Karpas-422 (cell line): ENCODE results near the gene CRISPLD2. TPM values are rescaled to one million over a fixed set of nuclear protein-coding genes. Genes with fewer than 3 reads are reported as not detected.
"Not testable (repeated sequence)": the region's sequence is repeated elsewhere in the genome, so short reads cannot be mapped to it uniquely, and the experiment has no call there.

ENCODE experiments used
- DNase-seq: peaks from one replicate; pipeline ENCODE4 v3.0.0-alpha.2; 2015
- H2AFZ ChIP-seq: fragments of 200-600 bp; sonication (generic); 2 replicates; pipeline ENCODE4 v1.6.1; 2014; ENCODE audit warnings: antibody characterized with exemption, low read length, mixed read lengths
- H3K27ac ChIP-seq: fragments of 200-600 bp; sonication (generic); 2 replicates; pipeline ENCODE4 v1.5.1; 2014; ENCODE audit warnings: mild to moderate bottlenecking, low read length, moderate library complexity
- H3K27me3 ChIP-seq: fragments of 200-600 bp; sonication (generic); 2 replicates; pipeline ENCODE4 v1.6.1; 2014; ENCODE audit warnings: low read length, mixed read lengths
- H3K36me3 ChIP-seq: fragments of 200-600 bp; sonication (generic); 2 replicates; pipeline ENCODE4 v1.6.1; 2014; ENCODE audit warnings: low read length, mixed read lengths; ENCODE audit not compliant: insufficient read depth
- H3K4me1 ChIP-seq: fragments of 200-600 bp; sonication (generic); 2 replicates; pipeline ENCODE4 v1.6.1; 2014; ENCODE audit warnings: mild to moderate bottlenecking, low read length, mixed read lengths
- H3K4me2 ChIP-seq: fragments of 200-600 bp; sonication (generic); 2 replicates; pipeline ENCODE4 v1.6.1; 2014; ENCODE audit warnings: low read length, low read depth, mild to moderate bottlenecking; ENCODE audit not compliant: poor library complexity, severe bottlenecking
- H3K4me3 ChIP-seq: fragments of 200-600 bp; sonication (generic); 2 replicates; pipeline ENCODE4 v1.5.1; 2014; ENCODE audit warnings: mild to moderate bottlenecking, antibody characterized with exemption, low read length, mixed read lengths
- H3K79me2 ChIP-seq: fragments of 200-600 bp; sonication (generic); 2 replicates; pipeline ENCODE4 v1.6.1; 2014; ENCODE audit warnings: mild to moderate bottlenecking, low read length, mixed read lengths
- H3K9ac ChIP-seq: fragments of 200-600 bp; sonication (generic); 2 replicates; pipeline ENCODE4 v1.6.0; 2014; ENCODE audit warnings: low read length
- H3K9me2 ChIP-seq: fragments of 200-600 bp; sonication (generic), shearing (Covaris generic); replicated peaks from 2 replicates; pipeline ENCODE4 v1.6.0; 2014; ENCODE audit warnings: mild to moderate bottlenecking, low read length, moderate library complexity; ENCODE audit not compliant: insufficient read depth
- H3K9me3 ChIP-seq: fragments of 300-700, 200-600 bp; sonication (generic); 2 replicates; pipeline ENCODE4 v1.6.1; 2014; ENCODE audit warnings: low read length, mixed read lengths
- H4K20me1 ChIP-seq: fragments of 200-600 bp; sonication (generic); 2 replicates; pipeline ENCODE4 v1.6.1; 2014; ENCODE audit warnings: mild to moderate bottlenecking, antibody characterized with exemption, low read length, low read depth; ENCODE audit not compliant: insufficient read depth
- total RNA-seq: library from RNA; depleted of rRNA; stranded (reverse); fragments of >200 nt; shearing (Covaris generic); gene quantifications from 2 replicates; pipeline ENCODE4 v1.2.3, GENCODE V29; 2014; ENCODE audit warnings: low replicate concordance

CRISPLD2 gene
- total RNA-seq, 1 experiment from 2014 or later, result not detected

GRCh38 chr16:84931506-84931905 lies 111.7 kb downstream of the CRISPLD2 start:
- Histone ChIP-seq H3K79me2 (no peaks in the 10 kb centered on the region), H4K20me1 (no peaks in the 10 kb centered on the region), H2AFZ (no peak overlapping the region), H3K9me3 (no peaks in the 10 kb centered on the region), H3K4me2 (no peak overlapping the region), H3K36me3 (no peaks in the 10 kb centered on the region), H3K27me3 (no peaks in the 10 kb centered on the region), H3K27ac (no peak overlapping the region), H3K9me2 (no peaks in the 10 kb centered on the region), H3K4me3 (no peak overlapping the region), H3K4me1 (no peaks in the 10 kb centered on the region), H3K9ac (no peak overlapping the region)
- no peak for DNase-seq

- Histone ChIP-seq H3K9me2 (no peaks in the 10 kb centered on the region), H3K79me2 (no peaks in the 10 kb centered on the region), H3K27me3 (no peaks in the 10 kb centered on the region), H4K20me1 (no peaks in the 10 kb centered on the region), H3K4me3 (no peak overlapping the region), H2AFZ (no peak overlapping the region), H3K36me3 (no peaks in the 10 kb centered on the region), H3K27ac (no peak overlapping the region), H3K4me1 (no peaks in the 10 kb centered on the region), H3K4me2 (no peak overlapping the region), H3K9me3 (no peaks in the 10 kb centered on the region), H3K9ac (no peak overlapping the region)
- DNase-seq, result no peak
Observed at GRCh38 chr16:84932681-84933080, 112.9 kb downstream of the CRISPLD2 start.

DNA sequence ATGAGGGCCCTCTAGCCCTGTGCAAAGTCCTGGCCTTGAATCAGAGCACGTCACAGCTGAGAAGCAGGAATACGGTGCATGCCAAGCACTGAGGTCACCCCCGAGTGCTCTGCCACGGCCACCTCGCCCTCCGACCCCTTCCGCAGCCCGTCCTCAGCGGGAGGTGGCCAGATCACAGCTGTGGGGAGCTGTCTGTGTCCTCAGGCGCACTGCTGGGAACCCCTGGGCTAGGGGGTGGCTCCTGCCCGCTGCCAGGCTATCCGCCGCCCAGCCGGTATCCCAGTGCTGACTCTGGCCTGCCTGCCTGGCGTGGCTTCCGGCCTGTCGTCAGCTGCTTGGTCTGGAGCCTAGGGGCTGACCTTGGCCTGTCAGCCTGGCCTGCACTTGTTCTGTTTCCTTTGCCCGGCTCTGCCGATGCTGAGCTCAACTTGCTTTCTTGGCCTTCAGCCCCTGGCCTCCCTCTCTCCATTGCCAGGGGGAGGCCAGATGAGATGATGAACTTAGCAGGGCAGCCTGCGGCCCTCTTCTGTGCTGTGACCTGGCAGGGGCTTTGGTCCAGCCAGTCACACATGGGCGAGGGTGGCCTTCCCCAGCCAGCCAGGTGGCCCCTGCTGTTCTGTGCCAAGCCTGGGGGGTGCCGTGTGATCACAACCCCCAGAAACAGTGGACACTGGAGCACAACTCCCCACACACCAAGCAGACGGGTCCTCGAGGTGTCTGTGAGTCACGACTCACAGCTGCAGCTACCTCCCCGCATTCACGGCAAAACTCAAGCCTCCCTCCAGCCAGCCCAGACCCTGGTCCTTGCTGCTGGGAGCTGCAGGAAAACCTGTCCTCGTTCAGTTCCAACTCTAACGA lies 114.2 kb downstream of the CRISPLD2 start:
- Histone ChIP-seq H3K9ac (no peak overlapping the region), H3K4me2 (no peak overlapping the region), H4K20me1 (no peaks in the 10 kb centered on the region), H2AFZ (no peak overlapping the region), H3K27me3 (no peaks in the 10 kb centered on the region), H3K79me2 (no peaks in the 10 kb centered on the region), H3K36me3 (no peaks in the 10 kb centered on the region), H3K27ac (no peak overlapping the region), H3K9me3 (no peaks in the 10 kb centered on the region), H3K4me1 (no peaks in the 10 kb centered on the region), H3K9me2 (no peaks in the 10 kb centered on the region), H3K4me3 (no peak overlapping the region)
- no peak for DNase-seq

DNA sequence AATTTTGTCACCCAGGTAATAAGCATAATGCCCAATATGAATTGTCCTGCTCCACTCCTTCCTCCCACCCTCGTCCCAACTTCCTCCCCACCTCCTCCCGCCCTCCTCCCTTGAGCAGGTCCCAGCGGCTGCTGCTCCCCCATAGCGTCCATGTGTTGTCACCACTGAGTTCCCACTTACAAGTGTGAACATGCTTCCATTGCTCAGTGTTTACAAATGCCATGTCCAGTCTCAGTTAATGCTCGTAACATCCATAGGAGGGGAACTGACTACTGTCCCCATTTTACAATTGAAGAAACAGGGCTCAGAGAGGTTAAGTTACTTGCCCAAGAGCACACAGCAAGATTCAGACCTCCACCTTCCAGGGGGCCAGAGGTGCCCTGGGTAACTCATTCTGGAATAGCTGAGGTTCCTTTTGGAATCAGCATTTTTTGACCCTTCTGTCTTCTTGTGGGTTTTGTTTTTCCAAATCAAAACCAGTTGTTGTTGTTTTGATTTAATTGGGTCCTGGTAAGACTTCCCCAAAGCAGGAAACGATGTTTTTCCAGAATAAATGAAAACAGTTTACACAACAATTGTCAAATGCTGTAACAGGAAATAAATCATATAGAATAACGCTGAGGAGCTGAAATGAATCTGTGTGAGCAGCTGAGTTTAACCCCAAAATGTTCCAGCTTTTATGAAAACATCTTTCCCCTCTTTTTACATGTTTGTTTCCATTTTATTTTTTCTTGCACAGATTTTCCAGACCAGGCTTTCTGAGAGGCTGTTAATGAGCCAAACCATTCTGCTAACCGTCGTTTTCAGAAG lies 117.6 kb downstream of the CRISPLD2 start:
- Histone ChIP-seq H3K9me3 (no peaks in the 10 kb centered on the region), H3K27me3 (no peaks in the 10 kb centered on the region), H3K9me2 (no peaks in the 10 kb centered on the region), H3K4me3 (no peak overlapping the region), H4K20me1 (no peaks in the 10 kb centered on the region), H3K4me1 (no peaks in the 10 kb centered on the region), H3K4me2 (no peak overlapping the region), H3K79me2 (no peaks in the 10 kb centered on the region), H3K9ac (no peak overlapping the region), H3K27ac (no peak overlapping the region), H3K36me3 (no peaks in the 10 kb centered on the region), H2AFZ (no peak overlapping the region)
- no peak for DNase-seq

GRCh38 chr16:84938616-84939015 lies 118.8 kb downstream of the CRISPLD2 start:
- not testable (repeated sequence) for H3K27ac ChIP-seq, H3K9ac ChIP-seq, H3K9me2 ChIP-seq, DNase-seq, H3K4me2 ChIP-seq, H2AFZ ChIP-seq, H3K36me3 ChIP-seq, H3K79me2 ChIP-seq, H3K4me3 ChIP-seq, H3K27me3 ChIP-seq, H3K9me3 ChIP-seq, H4K20me1 ChIP-seq, H3K4me1 ChIP-seq

DNA sequence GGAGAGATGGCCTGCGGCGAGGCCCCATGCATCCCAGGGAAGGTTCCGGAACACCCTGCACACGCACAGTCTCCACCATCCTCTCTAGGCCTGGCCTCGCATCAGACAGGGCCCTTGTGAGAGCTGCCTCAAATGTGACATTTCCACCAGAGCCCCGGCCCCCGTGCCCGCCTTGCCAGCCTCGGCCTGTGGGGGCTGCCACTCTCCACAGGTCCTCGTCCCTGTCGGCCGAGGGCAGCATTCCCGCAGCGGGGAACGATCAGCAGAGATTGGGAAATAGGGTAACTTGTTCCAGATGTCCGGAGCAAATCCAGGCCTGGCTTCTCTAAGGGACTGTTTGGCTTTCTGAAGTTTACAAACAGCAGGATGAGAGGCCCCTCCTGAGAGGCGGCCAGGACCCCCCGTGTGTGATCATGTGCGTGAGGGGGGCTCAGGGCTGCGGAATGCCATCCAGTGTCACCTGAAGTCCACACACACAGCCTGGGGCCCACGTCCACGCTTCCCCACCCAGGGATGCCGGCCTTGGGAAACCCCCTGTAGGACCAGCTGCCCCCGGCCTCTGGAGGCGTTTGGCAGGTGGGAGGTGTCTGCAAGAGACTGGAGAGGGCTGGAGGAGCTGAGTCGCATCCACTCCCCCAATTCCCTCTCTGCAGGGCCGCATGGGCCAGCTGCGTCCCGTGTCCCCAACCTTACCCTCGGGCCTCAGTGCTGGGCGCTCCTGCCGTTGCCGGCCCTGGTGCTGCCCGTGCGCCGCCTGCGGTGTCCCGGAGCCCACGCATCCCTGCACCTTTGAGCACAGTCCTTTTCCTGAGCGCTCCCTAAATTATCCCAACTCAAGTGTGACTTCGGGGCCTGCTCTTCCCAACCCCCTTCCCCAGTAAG lies 121.1 kb downstream of the CRISPLD2 start:
- no peak for DNase-seq

GRCh38 chr16:84941921-84942320 lies 122.1 kb downstream of the CRISPLD2 start:
- no peaks in the 10 kb centered on the region for H3K36me3 ChIP-seq
- no peak overlapping the region for H3K4me2 ChIP-seq
- H4K20me1 ChIP-seq, result no peaks in the 10 kb centered on the region
- no peak overlapping the region for H3K9ac ChIP-seq
- no peaks in the 10 kb centered on the region for H3K9me2 ChIP-seq
- no peaks in the 10 kb centered on the region for H3K27me3 ChIP-seq
- no peaks in the 10 kb centered on the region for H3K9me3 ChIP-seq
- H3K27ac ChIP-seq, result no peak overlapping the region
- no peak overlapping the region for H2AFZ ChIP-seq
- no peak for DNase-seq
- no peaks in the 10 kb centered on the region for H3K79me2 ChIP-seq
- no peaks in the 10 kb centered on the region for H3K4me1 ChIP-seq
- no peak overlapping the region for H3K4me3 ChIP-seq

More for the DNA sequence above, 121.1 kb downstream of the CRISPLD2 start:
- H2AFZ ChIP-seq, result no peak overlapping the region
- no peaks in the 10 kb centered on the region for H3K27me3 ChIP-seq
- H4K20me1 ChIP-seq, result no peaks in the 10 kb centered on the region
- no peaks in the 10 kb centered on the region for H3K36me3 ChIP-seq
- H3K4me1 ChIP-seq, result no peaks in the 10 kb centered on the region
- H3K9me3 ChIP-seq, result no peaks in the 10 kb centered on the region
- no peak overlapping the region for H3K27ac ChIP-seq
- no peak overlapping the region for H3K9ac ChIP-seq
- no peak overlapping the region for H3K4me3 ChIP-seq
- no peak overlapping the region for H3K4me2 ChIP-seq
- no peaks in the 10 kb centered on the region for H3K79me2 ChIP-seq
- no peaks in the 10 kb centered on the region for H3K9me2 ChIP-seq

- Histone ChIP-seq H3K9me2 (no peaks in the 10 kb centered on the region), H2AFZ (no peak overlapping the region), H4K20me1 (no peaks in the 10 kb centered on the region), H3K4me2 (no peak overlapping the region), H3K9ac (no peak overlapping the region), H3K36me3 (no peaks in the 10 kb centered on the region), H3K27ac (no peak overlapping the region), H3K27me3 (no peaks in the 10 kb centered on the region), H3K9me3 (no peaks in the 10 kb centered on the region), H3K79me2 (no peaks in the 10 kb centered on the region), H3K4me3 (no peak overlapping the region), H3K4me1 (no peaks in the 10 kb centered on the region)
- DNase-seq, result no peak
Observed at GRCh38 chr16:84942786-84943185, 123.0 kb downstream of the CRISPLD2 start.
